DND-41 (cell line): ENCODE results near the gene OPCML.

Experiments used
- CTCF ChIP-seq: IDR thresholded peaks from 2 replicates; pipeline ENCODE4 v1.5.1; 2012; ENCODE audit warnings: borderline replicate concordance, low read length, moderate library complexity, mild to moderate bottlenecking; ENCODE audit not compliant: poor library complexity, severe bottlenecking; ENCODE audit errors: extremely low read depth
- EZH2 ChIP-seq: IDR thresholded peaks from 3 replicates; pipeline ENCODE4 v1.6.1; 2012; ENCODE audit warnings: borderline replicate concordance, low read depth, mild to moderate bottlenecking, moderate library complexity, low read length, inconsistent platforms; ENCODE audit not compliant: severe bottlenecking

- TF ChIP-seq EZH2 (no peak), CTCF (peak; percentile 18)
These were observed 491.1 kb downstream of the OPCML start for GRCh38 chr11:133041181-133041580.
